Measurements from ENCODE around the gene CBX4. TPM values are rescaled to one million over a fixed set of nuclear protein-coding genes. Genes with fewer than 3 reads are reported as not detected.

The CBX4 gene
- total and polyA plus RNA-seq, 12 donors: 9.4 to 38.2 (median 24.6) TPM

DNA sequence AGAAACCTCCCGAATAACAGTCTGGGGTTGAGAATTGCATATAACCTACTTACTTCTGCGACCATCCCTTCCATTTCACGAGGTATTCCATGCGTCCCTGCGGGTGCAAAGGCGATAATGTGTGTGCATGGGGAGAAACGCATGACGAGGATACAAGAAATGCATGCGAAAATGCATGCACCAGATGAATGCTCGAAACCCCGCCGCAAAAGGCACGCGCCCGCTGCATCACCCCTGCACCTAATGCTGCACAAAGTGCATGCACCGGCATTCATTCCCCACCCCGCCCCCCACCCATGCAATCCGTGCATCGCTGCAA, 42.8 kb downstream of the CBX4 start:
- peaks cover 38 to 73% (median 65%) of the 10 kb centered on the region in 7 donors for H3K27me3 ChIP-seq
- H3K4me3 ChIP-seq: peak overlapping the region; percentile 46 to 81 (median 76)
- H3K4me1 ChIP-seq: peaks cover 35 to 74% (median 57%) of the 10 kb centered on the region in 9 donors
- intact Hi-C loops (cut with DNase I): loop anchor here in 5 of 10 donors (5.0 kb wide), 4 partner anchors 41 to 196 kb away; partner anchors contain the start of gene CBX4 (in 1 of the 5)
- H3K9me3 ChIP-seq: no peaks in the 10 kb centered on the region
- TF ChIP-seq, protein P1, sequence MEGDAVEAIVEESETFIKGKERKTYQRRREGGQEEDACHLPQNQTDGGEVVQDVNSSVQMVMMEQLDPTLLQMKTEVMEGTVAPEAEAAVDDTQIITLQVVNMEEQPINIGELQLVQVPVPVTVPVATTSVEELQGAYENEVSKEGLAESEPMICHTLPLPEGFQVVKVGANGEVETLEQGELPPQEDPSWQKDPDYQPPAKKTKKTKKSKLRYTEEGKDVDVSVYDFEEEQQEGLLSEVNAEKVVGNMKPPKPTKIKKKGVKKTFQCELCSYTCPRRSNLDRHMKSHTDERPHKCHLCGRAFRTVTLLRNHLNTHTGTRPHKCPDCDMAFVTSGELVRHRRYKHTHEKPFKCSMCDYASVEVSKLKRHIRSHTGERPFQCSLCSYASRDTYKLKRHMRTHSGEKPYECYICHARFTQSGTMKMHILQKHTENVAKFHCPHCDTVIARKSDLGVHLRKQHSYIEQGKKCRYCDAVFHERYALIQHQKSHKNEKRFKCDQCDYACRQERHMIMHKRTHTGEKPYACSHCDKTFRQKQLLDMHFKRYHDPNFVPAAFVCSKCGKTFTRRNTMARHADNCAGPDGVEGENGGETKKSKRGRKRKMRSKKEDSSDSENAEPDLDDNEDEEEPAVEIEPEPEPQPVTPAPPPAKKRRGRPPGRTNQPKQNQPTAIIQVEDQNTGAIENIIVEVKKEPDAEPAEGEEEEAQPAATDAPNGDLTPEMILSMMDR (IDR thresholded peaks at IDR 0.05): no peak
- no peak for DNase-seq
- 1 to 2% methylated on average over 19 of the region's 19 CpGs for WGBS, 2 donors
- no peak for ATAC-seq
- peak overlapping the region in 8 of 10 donors; percentile 76 to 92 (median 88) for H3K27ac ChIP-seq
- H3K36me3 ChIP-seq: peaks cover 0 to 11% (median 0%) of the 10 kb centered on the region in 9 donors

DNA sequence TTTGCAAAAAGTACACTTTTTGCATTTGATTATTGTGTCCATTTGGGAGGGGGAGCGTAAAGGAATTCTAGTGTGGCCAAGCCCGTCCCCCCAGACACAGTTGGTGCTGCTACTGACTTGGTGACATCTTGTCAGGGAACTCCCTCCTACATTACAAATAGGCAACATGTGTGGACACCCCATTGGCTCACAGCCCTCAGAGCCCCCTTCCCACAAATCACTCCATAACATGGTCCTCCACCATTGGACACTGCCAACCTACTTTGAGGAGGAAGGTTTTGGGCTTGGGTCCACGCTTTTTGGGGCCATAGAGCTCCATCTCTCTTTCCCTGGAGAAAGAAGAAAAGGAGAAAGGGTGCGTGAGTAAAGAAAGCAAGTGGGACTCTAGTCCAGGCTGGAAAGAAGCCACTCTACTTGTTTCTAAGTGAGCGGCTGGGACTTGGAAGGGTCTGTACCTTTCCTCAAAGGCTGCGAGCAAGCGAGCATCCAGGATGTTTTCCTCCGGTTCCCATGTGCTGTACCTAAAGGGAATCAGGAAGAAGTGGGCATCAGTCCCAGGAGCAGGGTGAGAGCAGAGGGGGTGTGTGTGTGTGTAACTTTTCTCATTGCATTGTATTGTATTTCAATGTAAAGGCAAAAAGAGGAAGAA, 43.3 kb downstream of the CBX4 start:
- H3K9me3 ChIP-seq: no peaks in the 10 kb centered on the region
- H3K36me3 ChIP-seq: peaks cover 0 to 11% (median 0%) of the 10 kb centered on the region in 9 donors
- H3K27me3 ChIP-seq: peaks cover 38 to 73% (median 65%) of the 10 kb centered on the region in 7 donors
- intact Hi-C loops (cut with DNase I): loop anchor here in 5 of 10 donors (5.0 kb wide), 4 partner anchors 41 to 196 kb away; partner anchors contain the start of gene CBX4 (in 1 of the 5)
- no peak for ATAC-seq
- peak overlapping the region in 1 of 10 donors; percentile 80 for H3K27ac ChIP-seq
- H3K4me1 ChIP-seq: peaks cover 33 to 74% (median 58%) of the 10 kb centered on the region in 9 donors
- peak overlapping the region; percentile 46 to 81 (median 76) for H3K4me3 ChIP-seq
- no peak for DNase-seq
- WGBS, 2 donors: 80 to 84% methylated on average over 8 of the region's 8 CpGs
- TF ChIP-seq, protein P1 (IDR thresholded peaks at IDR 0.05): no peak

DNA sequence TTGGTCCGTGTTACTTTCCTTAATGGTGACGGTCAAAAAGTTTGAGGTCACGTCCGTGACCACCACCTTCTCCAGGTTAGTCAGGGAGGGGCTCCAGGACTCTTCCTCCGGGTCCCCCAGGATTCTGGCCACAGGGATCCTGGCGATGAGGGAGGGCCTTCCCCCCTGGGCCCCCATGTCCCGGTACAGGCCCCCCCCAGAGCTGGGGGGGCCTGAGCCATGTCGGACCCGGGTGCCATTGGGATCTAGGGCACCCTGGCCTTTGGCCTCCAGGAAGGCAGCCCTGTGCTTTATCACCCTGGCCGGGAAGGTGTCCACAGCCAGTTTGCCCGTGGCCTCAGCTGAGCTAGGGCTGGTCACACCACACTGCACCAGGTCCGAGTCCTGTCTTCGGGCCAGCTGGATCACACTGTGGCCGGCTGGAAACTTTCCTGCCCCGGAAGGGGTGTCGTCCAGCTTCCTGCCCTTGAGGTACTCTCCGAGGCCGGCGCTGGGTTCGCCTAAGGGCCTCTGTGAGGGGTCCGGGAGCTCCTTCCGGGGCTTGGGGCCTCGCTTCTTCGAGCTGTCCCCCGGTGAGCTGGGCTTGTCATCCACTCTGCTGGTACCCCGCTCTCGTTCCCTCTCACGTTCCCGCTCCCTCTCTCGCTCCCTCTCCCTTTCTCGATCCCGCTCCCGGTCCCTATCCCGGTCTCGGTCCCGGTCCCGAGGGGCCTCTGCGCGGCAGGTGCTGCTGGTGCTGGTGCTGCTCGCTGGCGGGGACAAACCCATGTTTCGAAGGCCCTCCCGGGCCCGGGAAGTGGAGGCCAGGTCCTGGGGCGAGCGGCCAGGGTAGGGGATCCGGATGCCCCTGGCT, 44.4 kb downstream of the CBX4 start:
- no peaks in the 10 kb centered on the region for H3K9me3 ChIP-seq
- 85 to 91% methylated on average over 47 of the region's 47 CpGs for WGBS, 2 donors
- TF ChIP-seq, protein P1 (IDR thresholded peaks at IDR 0.05): no peak
- ATAC-seq (no peak), DNase-seq (no peak)
- peaks cover 0 to 11% (median 0%) of the 10 kb centered on the region in 9 donors for H3K36me3 ChIP-seq
- no peak overlapping the region for H3K27ac ChIP-seq
- peaks cover 38 to 73% (median 65%) of the 10 kb centered on the region in 7 donors for H3K27me3 ChIP-seq
- intact Hi-C loops (cut with DNase I): loop anchor here in 7 of 10 donors (5.0 kb wide), 6 partner anchors 42 to 197 kb away; partner anchors contain the start of gene CBX4 (in 1 of the 7)
- H3K4me1 ChIP-seq: peaks cover 34 to 72% (median 53%) of the 10 kb centered on the region in 9 donors
- H3K4me3 ChIP-seq: no peak overlapping the region

DNA sequence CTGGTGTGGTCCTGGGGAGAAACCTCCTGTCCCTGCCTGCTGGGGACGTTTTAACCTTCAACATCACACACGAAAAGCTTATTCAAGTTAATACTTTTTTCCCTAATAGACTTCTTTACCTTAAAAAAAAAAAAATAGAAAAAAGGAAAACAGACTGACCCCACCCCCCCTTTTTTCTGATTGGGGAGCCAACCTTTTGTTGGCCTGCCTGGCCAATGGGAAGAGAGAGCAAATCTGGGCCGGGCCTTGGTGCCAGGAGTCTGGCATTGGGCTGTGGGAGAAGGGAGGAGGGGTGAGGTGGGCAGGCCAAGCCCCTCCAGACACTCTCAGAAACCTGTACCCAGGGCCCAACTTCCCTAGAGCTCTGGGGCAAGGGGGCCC, 45.3 kb downstream of the CBX4 start:
- Histone ChIP-seq H3K4me1 (peaks cover 29 to 70% (median 52%) of the 10 kb centered on the region in 9 donors), H3K27me3 (peaks cover 36 to 73% (median 65%) of the 10 kb centered on the region in 7 donors), H3K36me3 (peaks cover 0 to 11% (median 0%) of the 10 kb centered on the region in 9 donors), H3K27ac (no peak overlapping the region), H3K4me3 (no peak overlapping the region), H3K9me3 (no peaks in the 10 kb centered on the region)
- DNase-seq (no peak), ATAC-seq (no peak)
- WGBS, 2 donors: 79 to 90% methylated on average over 3 of the region's 3 CpGs
- TF ChIP-seq, protein P1 (IDR thresholded peaks at IDR 0.05): no peak
- intact Hi-C loops (cut with DNase I): loop anchor here in 5 of 10 donors (5.0 kb wide), 3 partner anchors 123 to 198 kb away; no protein-coding TSS in a partner anchor
